Right atrium auricular region (tissue), 2 donors: ENCODE measurements around the gene ZNF784. TPM values are rescaled to one million over a fixed set of nuclear protein-coding genes. Genes with fewer than 3 reads are reported as not detected.
"Not testable (repeated sequence)": the region's sequence is repeated elsewhere in the genome, so short reads cannot be mapped to it uniquely, and the experiment has no call there.

ENCODE experiments used
- DNase-seq: peaks from one replicate; pipeline ENCODE4 v3.0.0-alpha.2; 2019; ENCODE audit warnings: low spot score
- H3K27ac ChIP-seq, 2 donors: fragments of 200-600 bp; sonication (generic); 1 replicate in 1 of 2; 2 replicates in 1 of 2; pipeline ENCODE4 v1.5.1; 2016 to 2019
- H3K27me3 ChIP-seq, 2 donors: fragments of 200-600 bp; sonication (generic); one replicate each; pipeline versions ENCODE4 v1.5.1 to v1.6.0; 2017 to 2019
- H3K36me3 ChIP-seq: fragments of 200-600 bp; sonication (generic); one replicate; pipeline ENCODE4 v1.5.1; 2016
- H3K4me1 ChIP-seq, 2 donors: fragments of 200-600 bp; sonication (generic); one replicate each; pipeline versions ENCODE4 v1.5.1 to v1.6.0; 2017 to 2019
- H3K4me3 ChIP-seq, 2 donors: fragments of 200-600 bp; sonication (generic); 1 replicate in 1 of 2; 2 replicates in 1 of 2; pipeline ENCODE4 v1.5.1; 2017 to 2019; ENCODE audit warnings: mild to moderate bottlenecking in 1 of 2, moderate library complexity in 1 of 2
- H3K9me3 ChIP-seq, 2 donors: fragments of 200-600 bp; sonication (generic); one replicate each; pipeline ENCODE4 v1.5.1; 2019
- CTCF ChIP-seq, 2 donors: fragments of 200-600 bp; sonication (generic); IDR thresholded peaks; one replicate each; pipeline ENCODE4 v1.5.1; 2019; ENCODE audit warnings: antibody characterized with exemption in 2 of 2
- total RNA-seq, 2 donors: library from RNA; depleted of rRNA; stranded (reverse); fragments of >200 nt; gene quantifications; one replicate each; pipeline ENCODE4 v1.1.0, GENCODE V29; 2016

The ZNF784 gene
- total RNA-seq, 2 donors from 2014 or later = 7.8 to 10.6 TPM

DNA sequence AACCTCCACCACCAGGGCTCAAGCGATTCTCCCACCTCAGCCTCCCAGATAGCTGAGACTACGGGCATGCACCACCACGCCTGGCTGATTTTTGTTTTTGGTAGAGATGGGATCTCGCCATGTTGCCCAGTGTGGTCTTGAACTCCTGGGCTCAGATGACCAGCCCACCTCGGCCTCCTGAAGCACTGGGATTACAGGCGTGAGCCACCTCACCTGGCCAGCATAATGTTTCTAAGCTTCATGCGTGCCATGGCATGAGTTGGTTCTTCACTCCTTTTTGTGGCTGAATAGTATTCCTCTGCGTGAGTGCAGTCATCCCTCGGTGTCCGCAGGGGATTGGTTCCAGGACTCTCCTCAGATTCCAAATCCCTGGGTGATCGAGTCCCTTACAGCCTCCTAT is 39.5 kb downstream of the ZNF784 start:
- TF ChIP-seq CTCF (IDR thresholded peaks at IDR 0.05) = no peak
- Histone ChIP-seq H3K27me3 (no peaks in the 10 kb centered on the region), H3K4me3 (no peak overlapping the region), H3K27ac (peak overlapping the region in 1 of 2 donors; percentile 65), H3K36me3 (no peaks in the 10 kb centered on the region), H3K4me1 (peaks cover 0 to 41% of the 10 kb centered on the region in 2 donors), H3K9me3 (no peaks in the 10 kb centered on the region)
- no peak for DNase-seq

DNA sequence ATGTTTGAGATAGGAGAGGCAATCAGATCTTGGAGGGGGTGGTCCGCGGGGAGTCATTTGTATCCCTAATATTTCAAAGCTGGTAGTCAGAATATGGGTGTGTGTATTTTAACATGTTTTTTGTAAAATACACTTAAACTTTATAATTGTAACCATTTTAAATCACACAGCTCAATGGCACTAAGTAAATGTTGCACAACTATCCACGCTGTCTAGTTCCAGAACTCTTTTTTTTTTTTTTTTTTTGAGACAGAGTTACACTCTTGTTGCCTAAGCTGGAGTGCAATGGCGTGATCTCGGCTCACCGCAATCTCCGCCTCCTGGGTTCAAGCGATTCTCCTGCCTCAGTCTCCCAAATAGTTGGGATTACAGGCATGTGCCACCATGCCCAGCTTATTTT is 40.5 kb downstream of the ZNF784 start:
- not testable (repeated sequence) for H3K27ac ChIP-seq, H3K36me3 ChIP-seq, DNase-seq, H3K27me3 ChIP-seq, H3K9me3 ChIP-seq, H3K4me3 ChIP-seq
- H3K4me1 ChIP-seq = peaks cover 0 to 41% of the 10 kb centered on the region in 2 donors

DNA sequence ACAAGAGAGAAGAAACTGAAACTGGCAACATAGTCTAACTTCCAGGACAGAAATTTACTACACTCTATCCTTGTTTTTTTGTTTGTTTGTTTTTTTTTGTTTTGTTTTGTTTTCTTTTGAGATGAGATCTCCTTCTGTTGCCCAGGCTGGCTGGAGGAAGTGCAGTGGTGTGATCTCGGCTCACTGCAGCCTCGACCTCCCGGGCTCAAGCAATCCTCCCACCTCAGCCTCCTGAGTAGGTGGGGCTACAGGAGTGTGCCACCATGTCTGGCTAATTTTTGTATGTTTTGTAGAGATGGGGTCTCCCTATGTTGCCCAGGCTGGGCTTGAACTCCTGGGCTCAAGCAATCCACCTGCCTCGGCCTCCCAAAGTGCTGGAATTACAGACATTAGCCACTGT is 42.1 kb downstream of the ZNF784 start:
- H3K9me3 ChIP-seq, H3K27ac ChIP-seq, H3K36me3 ChIP-seq, DNase-seq, H3K4me3 ChIP-seq, H3K27me3 ChIP-seq: not testable (repeated sequence)
- H3K4me1 ChIP-seq = peaks cover 0 to 32% of the 10 kb centered on the region in 2 donors

- H3K4me1 ChIP-seq = peaks cover 0 to 28% of the 10 kb centered on the region in 2 donors
- H3K27ac ChIP-seq = no peak overlapping the region
- DNase-seq = no peak
- peaks cover 10% of the 10 kb centered on the region for H3K36me3 ChIP-seq
- no peak for TF ChIP-seq CTCF (IDR thresholded peaks at IDR 0.05)
- no peaks in the 10 kb centered on the region for H3K9me3 ChIP-seq
- no peaks in the 10 kb centered on the region for H3K27me3 ChIP-seq
- no peak overlapping the region for H3K4me3 ChIP-seq
These were observed 42.5 kb downstream of the ZNF784 start for GRCh38 chr19:55581823-55582223.

DNA sequence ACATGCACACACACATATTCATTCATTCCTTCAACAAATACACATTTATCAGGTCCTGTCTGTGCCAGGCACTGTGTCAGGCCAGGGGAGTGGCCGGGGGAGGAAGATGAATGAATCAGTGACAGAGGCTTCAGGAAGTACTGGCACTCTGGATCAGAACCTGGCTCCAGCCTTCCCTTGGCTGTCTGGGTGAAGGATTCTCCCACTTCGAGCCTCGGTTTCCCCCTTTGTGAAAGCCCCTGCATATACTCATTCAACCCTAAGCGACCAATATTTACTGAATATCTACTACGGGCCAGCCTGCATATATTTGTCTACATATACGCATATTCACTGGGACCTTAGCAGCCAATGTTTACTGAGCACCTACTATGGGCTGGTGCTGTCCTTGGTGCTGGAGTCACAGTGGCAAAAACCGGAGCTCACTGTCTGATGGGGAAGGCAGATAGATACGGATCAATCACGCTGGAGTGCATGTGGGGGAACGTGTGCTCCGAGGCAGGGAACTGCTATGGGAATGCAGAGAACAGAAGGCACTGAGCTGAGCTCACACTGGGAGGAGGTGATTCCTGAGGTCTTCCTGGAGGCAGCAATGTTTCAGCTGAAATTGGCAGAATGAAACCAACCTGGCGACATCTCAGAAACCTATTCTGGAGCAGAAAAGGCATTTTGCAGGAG is 43.1 kb downstream of the ZNF784 start:
- Histone ChIP-seq H3K36me3 (peaks cover 10% of the 10 kb centered on the region), H3K9me3 (no peaks in the 10 kb centered on the region), H3K4me3 (peak overlapping the region; percentile 83 to 96), H3K27me3 (no peaks in the 10 kb centered on the region), H3K27ac (peak overlapping the region; percentile 91 to 97), H3K4me1 (peaks cover 0 to 22% of the 10 kb centered on the region in 2 donors)
- no peak for TF ChIP-seq CTCF (IDR thresholded peaks at IDR 0.05)
- DNase-seq = no peak

- TF ChIP-seq CTCF (IDR thresholded peaks at IDR 0.05) = no peak
- peak within 1 kb of the TSS; percentile 91 to 97 for H3K27ac ChIP-seq
These were observed 43.7 kb downstream of the ZNF784 start, which contains the start of gene ZNF579 for GRCh38 chr19:55580628-55581144. Gene ZNF579, minus strand, starts transcription at chr19:55580848. Its CDS starts 1,209 bp downstream, at chr19:55579639.

More at GRCh38 chr19:55580628-55581144, 43.7 kb downstream of the ZNF784 start, which contains the start of gene ZNF579:
- Histone ChIP-seq H3K36me3 (peaks cover 10% of the 10 kb centered on the region), H3K9me3 (no peaks in the 10 kb centered on the region), H3K4me1 (peaks cover 0 to 16% of the 10 kb centered on the region in 2 donors), H3K4me3 (peak within 1 kb of the TSS; percentile 83 to 96), H3K27me3 (no peaks in the 10 kb centered on the region)
- peak; percentile 82 for DNase-seq
